A673 (cell line): ENCODE results near the gene LRRC58.

ENCODE experiments used
- EZH2 ChIP-seq: fragments of 200-600 bp; sonication (generic); IDR thresholded peaks from 2 replicates; pipeline ENCODE4 v1.6.1; 2017; ENCODE audit warnings: borderline replicate concordance, low read depth, mild to moderate bottlenecking, mixed read lengths, antibody characterized with exemption, low read length; ENCODE audit not compliant: poor library complexity, severe bottlenecking
- TF ChIP-seq, protein P1 (sequence below): fragments of 300-800, 200-600 bp; sonication (generic); conservative IDR thresholded peaks from 2 replicates; pipeline ENCODE4 v1.5.1; 2017; ENCODE audit warnings: low read depth, mild to moderate bottlenecking, antibody characterized with exemption, low read length, moderate library complexity, mixed read lengths

DNA sequence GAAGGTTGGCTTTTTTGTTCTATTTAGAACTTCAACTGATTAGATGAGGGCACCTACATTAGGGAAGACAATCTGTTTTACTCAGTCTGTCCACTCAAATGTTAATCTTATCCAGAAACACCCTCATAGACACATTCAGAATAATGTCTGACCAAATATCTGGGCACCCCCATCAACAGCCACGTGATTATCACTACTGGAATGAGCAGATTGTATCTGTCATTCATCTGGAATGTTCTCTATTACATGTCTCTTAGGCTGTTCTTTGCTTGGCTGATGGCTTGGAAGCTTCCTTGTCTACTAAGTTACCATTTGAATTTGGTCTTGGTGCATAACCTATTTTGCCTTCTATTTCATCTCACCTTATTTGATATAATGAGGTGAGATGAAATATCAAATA lies 15.7 kb upstream of the LRRC58 start:
- TF ChIP-seq, protein P1, sequence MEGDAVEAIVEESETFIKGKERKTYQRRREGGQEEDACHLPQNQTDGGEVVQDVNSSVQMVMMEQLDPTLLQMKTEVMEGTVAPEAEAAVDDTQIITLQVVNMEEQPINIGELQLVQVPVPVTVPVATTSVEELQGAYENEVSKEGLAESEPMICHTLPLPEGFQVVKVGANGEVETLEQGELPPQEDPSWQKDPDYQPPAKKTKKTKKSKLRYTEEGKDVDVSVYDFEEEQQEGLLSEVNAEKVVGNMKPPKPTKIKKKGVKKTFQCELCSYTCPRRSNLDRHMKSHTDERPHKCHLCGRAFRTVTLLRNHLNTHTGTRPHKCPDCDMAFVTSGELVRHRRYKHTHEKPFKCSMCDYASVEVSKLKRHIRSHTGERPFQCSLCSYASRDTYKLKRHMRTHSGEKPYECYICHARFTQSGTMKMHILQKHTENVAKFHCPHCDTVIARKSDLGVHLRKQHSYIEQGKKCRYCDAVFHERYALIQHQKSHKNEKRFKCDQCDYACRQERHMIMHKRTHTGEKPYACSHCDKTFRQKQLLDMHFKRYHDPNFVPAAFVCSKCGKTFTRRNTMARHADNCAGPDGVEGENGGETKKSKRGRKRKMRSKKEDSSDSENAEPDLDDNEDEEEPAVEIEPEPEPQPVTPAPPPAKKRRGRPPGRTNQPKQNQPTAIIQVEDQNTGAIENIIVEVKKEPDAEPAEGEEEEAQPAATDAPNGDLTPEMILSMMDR = no peak
- no peak for TF ChIP-seq EZH2
